IMR-90 (cell line): ENCODE data around the gene PNPLA2.

Experiments
- BHLHE40 ChIP-seq: fragments of 150-350 bp; IDR thresholded peaks from 2 replicates; pipeline ENCODE4 v1.6.1; 2016; ENCODE audit warnings: mild to moderate bottlenecking, low read depth, low read length
- CEBPB ChIP-seq: IDR thresholded peaks from 2 replicates; pipeline ENCODE4 v1.6.1; 2012; ENCODE audit warnings: low read depth, low read length, improper control_type of control experiment
- ELK1 ChIP-seq: fragments of 150-350 bp; IDR thresholded peaks from 2 replicates; pipeline ENCODE4 v1.6.1; 2016; ENCODE audit warnings: low read depth, mild to moderate bottlenecking, low read length, moderate library complexity, borderline replicate concordance
- POLR2A ChIP-seq: IDR thresholded peaks from 2 replicates; pipeline ENCODE4 v1.6.1; 2012; ENCODE audit warnings: mild to moderate bottlenecking, low read depth, low read length
- RAD21 ChIP-seq: IDR thresholded peaks from 2 replicates; pipeline ENCODE4 v1.6.1; 2012; ENCODE audit warnings: low read length, improper control_type of control experiment
- RCOR1 ChIP-seq: IDR thresholded peaks from 2 replicates; pipeline ENCODE4 v1.6.1; 2012; ENCODE audit warnings: mild to moderate bottlenecking, low read length, improper control_type of control experiment; ENCODE audit not compliant: insufficient replicate concordance
- SMC3 ChIP-seq: fragments of 150-350 bp; IDR thresholded peaks from 2 replicates; pipeline ENCODE4 v1.6.1; 2016; ENCODE audit warnings: low read depth, mild to moderate bottlenecking, antibody characterized with exemption, low read length, moderate library complexity
- USF2 ChIP-seq: fragments of 150-350 bp; IDR thresholded peaks from 2 replicates; pipeline ENCODE4 v1.6.1; 2017; ENCODE audit warnings: mild to moderate bottlenecking, antibody characterized with exemption, low read length, low read depth
- TF ChIP-seq, protein P1 (sequence below): conservative IDR thresholded peaks from 2 replicates; pipeline ENCODE4 v1.5.1; 2012; ENCODE audit warnings: mild to moderate bottlenecking, low read depth, low read length, improper control_type of control experiment

DNA sequence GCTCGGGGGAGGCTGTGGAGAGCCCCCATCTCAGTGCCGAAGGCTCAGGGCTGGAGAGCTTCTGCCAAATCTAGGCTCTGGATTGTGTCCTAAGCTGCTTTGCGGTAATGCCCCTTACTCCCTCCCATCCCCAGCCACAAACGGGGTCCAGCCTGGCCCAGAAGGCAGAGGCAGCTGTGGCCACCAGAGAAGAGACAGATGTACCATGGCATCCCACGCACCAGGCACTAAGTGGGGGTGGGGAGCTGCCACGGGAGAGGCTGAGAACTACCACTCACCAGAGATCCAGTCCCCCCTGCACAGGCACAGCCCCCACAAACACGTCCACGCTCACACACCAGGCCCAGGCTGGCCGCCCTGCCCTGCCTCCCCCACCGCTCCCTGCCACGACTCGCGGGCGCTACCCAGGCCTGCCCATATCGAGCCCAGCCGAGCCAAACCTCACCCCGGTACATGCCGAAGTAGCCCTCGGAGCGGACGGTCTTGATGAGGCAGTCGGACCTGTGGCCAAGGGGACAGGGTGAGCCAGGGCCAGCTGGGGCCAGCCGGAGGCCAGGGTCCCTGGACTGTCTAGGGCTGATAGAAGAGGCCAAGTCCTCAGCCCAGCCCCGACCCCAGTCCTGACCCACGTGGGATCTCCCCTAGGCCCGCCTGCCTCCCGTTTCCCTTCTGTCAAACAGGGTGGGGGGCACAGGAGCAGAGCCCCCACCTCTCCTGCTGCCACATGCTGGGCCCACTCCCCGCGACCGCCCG is 24.5 kb upstream of the PNPLA2 start:
- TF ChIP-seq, protein P1, sequence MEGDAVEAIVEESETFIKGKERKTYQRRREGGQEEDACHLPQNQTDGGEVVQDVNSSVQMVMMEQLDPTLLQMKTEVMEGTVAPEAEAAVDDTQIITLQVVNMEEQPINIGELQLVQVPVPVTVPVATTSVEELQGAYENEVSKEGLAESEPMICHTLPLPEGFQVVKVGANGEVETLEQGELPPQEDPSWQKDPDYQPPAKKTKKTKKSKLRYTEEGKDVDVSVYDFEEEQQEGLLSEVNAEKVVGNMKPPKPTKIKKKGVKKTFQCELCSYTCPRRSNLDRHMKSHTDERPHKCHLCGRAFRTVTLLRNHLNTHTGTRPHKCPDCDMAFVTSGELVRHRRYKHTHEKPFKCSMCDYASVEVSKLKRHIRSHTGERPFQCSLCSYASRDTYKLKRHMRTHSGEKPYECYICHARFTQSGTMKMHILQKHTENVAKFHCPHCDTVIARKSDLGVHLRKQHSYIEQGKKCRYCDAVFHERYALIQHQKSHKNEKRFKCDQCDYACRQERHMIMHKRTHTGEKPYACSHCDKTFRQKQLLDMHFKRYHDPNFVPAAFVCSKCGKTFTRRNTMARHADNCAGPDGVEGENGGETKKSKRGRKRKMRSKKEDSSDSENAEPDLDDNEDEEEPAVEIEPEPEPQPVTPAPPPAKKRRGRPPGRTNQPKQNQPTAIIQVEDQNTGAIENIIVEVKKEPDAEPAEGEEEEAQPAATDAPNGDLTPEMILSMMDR = no peak
- TF ChIP-seq ELK1 (no peak), BHLHE40 (no peak), USF2 (no peak), CEBPB (no peak), POLR2A (no peak), RCOR1 (no peak), SMC3 (no peak), RAD21 (no peak)
